ENCODE measurements around the gene PLIN5. TPM values are rescaled to one million over a fixed set of nuclear protein-coding genes. Genes with fewer than 3 reads are reported as not detected.

The PLIN5 gene
- polyA plus RNA-seq, 1 donor (not counting 4 experiments of a cell fraction or from before 2014, with no cell fraction given), result not detected

DNA sequence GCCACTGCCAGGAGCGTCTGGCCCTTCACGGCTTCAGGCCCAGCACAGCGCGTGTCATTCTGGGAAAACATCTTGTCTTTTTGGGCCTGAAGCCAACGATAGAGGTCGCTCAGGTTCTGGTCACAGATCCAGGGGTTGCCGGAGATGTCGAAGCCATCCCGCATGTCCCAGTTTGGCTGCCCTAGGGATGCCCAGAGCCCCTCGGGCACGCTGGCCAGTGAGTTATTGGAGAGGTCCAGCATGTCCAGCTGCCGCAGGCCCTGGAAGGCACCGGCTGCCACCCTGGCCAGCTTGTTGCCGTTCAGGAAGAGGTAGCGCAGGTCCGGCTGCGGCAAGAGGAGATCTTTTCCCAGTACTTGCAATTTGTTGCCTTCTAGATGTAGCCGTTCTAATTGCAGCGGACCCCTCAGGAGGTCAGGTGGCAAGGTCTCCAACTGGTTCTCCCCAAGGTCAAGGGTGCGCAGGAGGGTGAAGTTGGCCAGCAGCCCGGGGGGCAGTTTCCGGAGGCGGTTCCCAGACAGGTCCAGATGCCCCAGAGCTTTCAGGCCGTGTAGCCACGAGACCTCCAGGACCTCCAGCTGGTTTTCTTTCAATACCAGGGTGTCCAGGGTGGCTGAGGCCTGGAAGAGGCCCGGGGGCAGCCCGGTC lies 3.1 kb upstream of the PLIN5 start:
- Histone ChIP-seq H3K9ac (ENCODE audit: control insufficient read depth, extremely low read depth, insufficient read depth, low read length) (no peak overlapping the region), H3K4me1 (ENCODE audit: control insufficient read depth, extremely low read depth, insufficient read depth, low read length) (peaks cover 7% of the 10 kb centered on the region), H3K4me2 (ENCODE audit: control insufficient read depth, extremely low read depth, insufficient read depth, low read depth, low read length) (no peak overlapping the region), H2AFZ (ENCODE audit: control insufficient read depth, low read length) (no peak overlapping the region), H3K36me3 (ENCODE audit: control insufficient read depth in 2 of 2, extremely low read depth in 1 of 2, insufficient read depth in 2 of 2, low read length in 2 of 2) (no peaks in the 10 kb centered on the region), H4K20me1 (ENCODE audit: control insufficient read depth, extremely low read depth, insufficient read depth, low read length) (no peaks in the 10 kb centered on the region), H3K4me3 (ENCODE audit: control insufficient read depth in 2 of 3, extremely low read depth in 1 of 3, insufficient read depth in 2 of 3, low read depth in 1 of 3, low read length in 3 of 3) (no peak overlapping the region), H3K79me2 (ENCODE audit: control insufficient read depth, insufficient read depth, low read length) (no peaks in the 10 kb centered on the region), H3K27ac (ENCODE audit: control insufficient read depth, insufficient read depth, low read length) (no peak overlapping the region), H3K9me1 (ENCODE audit: control insufficient read depth, extremely low read depth, insufficient read depth, low read length) (no peaks in the 10 kb centered on the region), H3K27me3 (ENCODE audit: control insufficient read depth, extremely low read depth, insufficient read depth, low read length) (peaks cover 3% of the 10 kb centered on the region), H3K9me3 (ENCODE audit: control insufficient read depth, low read depth, low read length) (no peaks in the 10 kb centered on the region)
- dilution Hi-C loops (cut with MboI; ENCODE audit: extremely low pct_ligation_motif_present, low sequenced_read_pairs), result no loop called here
- no peak for DNase-seq (ENCODE audit: low read depth, low spot score)
- no peak for TF ChIP-seq EZH2 (IDR thresholded peaks at IDR 0.05; ENCODE audit: low read length)
- TF ChIP-seq, protein P1, sequence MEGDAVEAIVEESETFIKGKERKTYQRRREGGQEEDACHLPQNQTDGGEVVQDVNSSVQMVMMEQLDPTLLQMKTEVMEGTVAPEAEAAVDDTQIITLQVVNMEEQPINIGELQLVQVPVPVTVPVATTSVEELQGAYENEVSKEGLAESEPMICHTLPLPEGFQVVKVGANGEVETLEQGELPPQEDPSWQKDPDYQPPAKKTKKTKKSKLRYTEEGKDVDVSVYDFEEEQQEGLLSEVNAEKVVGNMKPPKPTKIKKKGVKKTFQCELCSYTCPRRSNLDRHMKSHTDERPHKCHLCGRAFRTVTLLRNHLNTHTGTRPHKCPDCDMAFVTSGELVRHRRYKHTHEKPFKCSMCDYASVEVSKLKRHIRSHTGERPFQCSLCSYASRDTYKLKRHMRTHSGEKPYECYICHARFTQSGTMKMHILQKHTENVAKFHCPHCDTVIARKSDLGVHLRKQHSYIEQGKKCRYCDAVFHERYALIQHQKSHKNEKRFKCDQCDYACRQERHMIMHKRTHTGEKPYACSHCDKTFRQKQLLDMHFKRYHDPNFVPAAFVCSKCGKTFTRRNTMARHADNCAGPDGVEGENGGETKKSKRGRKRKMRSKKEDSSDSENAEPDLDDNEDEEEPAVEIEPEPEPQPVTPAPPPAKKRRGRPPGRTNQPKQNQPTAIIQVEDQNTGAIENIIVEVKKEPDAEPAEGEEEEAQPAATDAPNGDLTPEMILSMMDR (optimal IDR thresholded peaks at IDR 0.05 in 1 of 3, IDR thresholded peaks at IDR 0.05 in 1 of 3, conservative IDR thresholded peaks at IDR 0.05 in 1 of 3; ENCODE audit: extremely low read depth in 1 of 3, insufficient read depth in 2 of 3, low read length in 3 of 3), result no peak
- FAIRE-seq, result no peak

DNA sequence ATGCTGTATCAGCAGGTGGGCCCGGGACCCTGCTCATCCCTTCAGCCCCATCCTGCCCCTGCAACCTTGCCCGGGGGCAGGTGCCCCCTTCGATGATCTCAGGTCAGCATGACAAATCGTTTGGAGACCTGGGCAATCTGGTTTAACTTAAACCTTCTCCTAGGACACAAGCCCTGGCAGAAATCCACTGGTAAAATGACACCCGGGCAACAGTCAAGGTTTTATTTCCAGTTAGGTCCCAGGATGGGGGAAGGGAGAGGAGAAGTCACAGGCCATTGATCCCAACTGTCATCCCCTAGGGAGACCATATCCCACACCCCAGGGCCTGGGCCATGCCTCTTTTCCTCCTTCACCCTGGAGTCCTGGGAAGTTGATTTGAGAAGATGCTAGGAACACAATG lies 1.8 kb upstream of the PLIN5 start:
- Histone ChIP-seq H3K79me2 (ENCODE audit: control insufficient read depth, insufficient read depth, low read length) (no peaks in the 10 kb centered on the region), H3K4me3 (ENCODE audit: control insufficient read depth in 2 of 3, extremely low read depth in 1 of 3, insufficient read depth in 2 of 3, low read depth in 1 of 3, low read length in 3 of 3) (no peak overlapping the region), H3K4me2 (ENCODE audit: control insufficient read depth, extremely low read depth, insufficient read depth, low read depth, low read length) (no peak overlapping the region), H3K9me3 (ENCODE audit: control insufficient read depth, low read depth, low read length) (no peaks in the 10 kb centered on the region), H2AFZ (ENCODE audit: control insufficient read depth, low read length) (no peak overlapping the region), H3K4me1 (ENCODE audit: control insufficient read depth, extremely low read depth, insufficient read depth, low read length) (peaks cover 7% of the 10 kb centered on the region), H3K9me1 (ENCODE audit: control insufficient read depth, extremely low read depth, insufficient read depth, low read length) (no peaks in the 10 kb centered on the region), H3K27me3 (ENCODE audit: control insufficient read depth, extremely low read depth, insufficient read depth, low read length) (peaks cover 3% of the 10 kb centered on the region), H3K36me3 (ENCODE audit: control insufficient read depth in 2 of 2, extremely low read depth in 1 of 2, insufficient read depth in 2 of 2, low read length in 2 of 2) (no peaks in the 10 kb centered on the region), H3K9ac (ENCODE audit: control insufficient read depth, extremely low read depth, insufficient read depth, low read length) (no peak overlapping the region), H3K27ac (ENCODE audit: control insufficient read depth, insufficient read depth, low read length) (no peak overlapping the region), H4K20me1 (ENCODE audit: control insufficient read depth, extremely low read depth, insufficient read depth, low read length) (no peaks in the 10 kb centered on the region)
- dilution Hi-C loops (cut with MboI; ENCODE audit: extremely low pct_ligation_motif_present, low sequenced_read_pairs), result no loop called here
- TF ChIP-seq EZH2 (IDR thresholded peaks at IDR 0.05; ENCODE audit: low read length), result no peak
- TF ChIP-seq, protein P1 (optimal IDR thresholded peaks at IDR 0.05 in 1 of 3, IDR thresholded peaks at IDR 0.05 in 1 of 3, conservative IDR thresholded peaks at IDR 0.05 in 1 of 3; ENCODE audit: extremely low read depth in 1 of 3, insufficient read depth in 2 of 3, low read length in 3 of 3), result no peak
- DNase-seq (ENCODE audit: low read depth, low spot score) (no peak), FAIRE-seq (no peak)

Data from keratinocyte (primary cell).